Stimulated activated CD8-positive, alpha-beta memory T cell treated with anti-CD3 and anti-CD28 coated beads, Interleukin-4, amount 100 ng/mL, for 48 hours (primary cell): Measurements from ENCODE around the gene TAF9B.
"Not testable (repeated sequence)": the region's sequence is repeated elsewhere in the genome, so short reads cannot be mapped to it uniquely, and the experiment has no call there.

Source experiments
- DNase-seq: peaks from one replicate; pipeline ENCODE4 v3.0.0-alpha.2; 2020

TAF9B gene

GRCh38 chrX:78111140-78111931, 28.1 kb downstream of the TAF9B start:
- no peak for DNase-seq

DNA sequence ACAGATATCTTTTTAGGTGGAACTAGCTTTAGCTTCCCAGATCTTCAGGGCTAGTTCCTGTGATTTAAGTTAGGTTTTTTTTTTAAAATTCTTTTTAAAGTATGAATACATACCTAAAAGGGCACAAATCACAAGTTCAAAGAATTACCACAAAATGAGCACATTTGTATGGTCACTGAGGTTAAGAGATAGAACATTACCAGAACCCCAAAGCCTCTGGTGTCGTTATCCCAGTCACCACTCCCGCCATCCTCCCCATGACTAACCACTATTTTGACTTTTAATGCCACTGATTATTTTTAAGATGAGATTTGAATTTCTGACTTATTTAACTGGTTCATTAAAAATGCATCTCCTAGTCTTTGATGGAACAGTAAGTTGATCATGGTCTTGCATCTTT, 30.0 kb downstream of the TAF9B start:
- DNase-seq, result no peak

GRCh38 chrX:78106651-78106986, 32.8 kb downstream of the TAF9B start:
- no peak for DNase-seq

GRCh38 chrX:78105944-78106650, 33.4 kb downstream of the TAF9B start:
- DNase-seq, result no peak

- peak; percentile 38 for DNase-seq
These were observed 34.8 kb downstream of the TAF9B start for GRCh38 chrX:78104447-78105176.

DNA sequence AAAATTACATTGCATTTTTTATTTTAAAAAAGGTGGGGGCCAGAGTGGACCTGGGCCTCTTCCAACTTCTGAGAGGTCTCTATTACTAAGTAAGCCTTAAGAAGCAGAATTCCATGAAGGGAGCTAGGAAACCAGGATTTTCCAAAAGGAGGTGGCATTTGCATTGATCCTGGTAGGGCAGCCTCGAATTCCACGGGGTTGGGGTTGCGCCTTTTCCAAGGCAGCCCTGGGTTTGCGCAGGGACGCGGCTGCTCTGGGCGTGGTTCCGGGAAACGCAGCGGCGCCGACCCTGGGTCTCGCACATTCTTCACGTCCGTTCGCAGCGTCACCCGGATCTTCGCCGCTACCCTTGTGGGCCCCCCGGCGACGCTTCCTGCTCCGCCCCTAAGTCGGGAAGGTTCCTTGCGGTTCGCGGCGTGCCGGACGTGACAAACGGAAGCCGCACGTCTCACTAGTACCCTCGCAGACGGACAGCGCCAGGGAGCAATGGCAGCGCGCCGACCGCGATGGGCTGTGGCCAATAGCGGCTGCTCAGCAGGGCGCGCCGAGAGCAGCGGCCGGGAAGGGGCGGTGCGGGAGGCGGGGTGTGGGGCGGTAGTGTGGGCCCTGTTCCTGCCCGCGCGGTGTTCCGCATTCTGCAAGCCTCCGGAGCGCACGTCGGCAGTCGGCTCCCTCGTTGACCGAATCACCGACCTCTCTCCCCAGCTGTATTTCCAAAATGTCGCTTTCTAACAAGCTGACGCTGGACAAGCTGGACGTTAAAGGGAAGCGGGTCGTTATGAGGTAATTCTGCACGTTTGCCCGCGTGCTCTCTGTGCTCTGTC, 35.6 kb downstream of the TAF9B start, which contains the start of gene PGK1:
Gene PGK1, plus strand, starts transcription at position 626 of the 824 bp plus-strand sequence. Its CDS starts 93 bp downstream, at position 719.
- DNase-seq, result peak; percentile 91

DNA sequence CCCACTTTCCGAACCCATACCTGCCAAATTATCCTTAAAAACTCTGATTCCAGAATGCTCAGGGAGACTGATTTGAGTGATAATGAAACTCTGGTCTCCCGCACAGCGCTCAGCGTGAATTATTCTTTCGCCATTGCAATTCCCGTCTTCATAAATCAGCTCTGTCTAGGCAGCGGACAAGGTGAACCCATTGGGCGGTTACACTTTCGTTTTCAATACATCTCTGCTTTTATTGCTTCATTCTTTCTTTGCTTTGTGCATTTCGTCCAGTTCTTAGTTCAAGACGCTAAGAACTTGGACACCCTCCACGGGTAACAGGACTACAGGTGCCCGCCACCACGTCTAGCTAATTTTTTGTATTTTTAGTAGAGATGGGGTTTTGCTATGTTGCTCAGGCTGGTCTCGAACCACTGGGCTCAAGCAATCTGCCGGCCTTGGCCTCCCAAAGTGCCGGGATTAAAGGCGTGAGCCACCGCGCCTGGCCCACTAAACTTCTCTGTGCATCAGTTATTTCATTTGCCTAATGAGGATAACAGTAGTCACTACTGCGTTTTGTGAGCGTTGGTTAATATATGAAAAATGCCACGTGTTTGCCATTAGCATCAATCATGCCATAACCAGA, 36.3 kb downstream of the TAF9B start:
- DNase-seq, result no peak

GRCh38 chrX:78102091-78102490, 37.4 kb downstream of the TAF9B start:
- DNase-seq, result no peak

GRCh38 chrX:78098108-78098507, 41.3 kb downstream of the TAF9B start:
- DNase-seq, result no peak

DNA sequence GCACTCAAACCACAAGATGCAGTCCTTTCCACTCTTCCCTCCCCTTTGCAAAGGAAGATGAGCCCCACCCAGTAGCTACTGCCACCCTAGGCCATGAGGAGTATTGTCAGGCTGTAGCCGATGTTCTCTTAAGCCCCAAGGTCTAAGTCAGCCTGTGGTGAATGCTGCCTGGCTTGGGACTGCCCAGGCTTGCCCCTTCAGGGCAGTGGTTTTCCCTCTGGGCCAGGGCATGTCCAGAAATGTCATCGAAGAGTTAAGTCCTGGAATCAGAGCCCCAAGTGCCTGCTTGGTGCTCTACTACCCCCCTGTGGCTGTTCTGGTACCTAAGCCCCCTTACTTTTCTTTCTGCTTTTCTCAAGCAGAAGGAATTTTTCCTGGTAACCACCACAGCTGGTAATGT, 47.2 kb downstream of the TAF9B start:
- DNase-seq, result no peak

- not testable (repeated sequence) for DNase-seq
These were observed 58.0 kb downstream of the TAF9B start for GRCh38 chrX:78081413-78081812.
